ENCODE data around the gene WWC2.

The WWC2 gene

GRCh38 chr4:183095199-183095512 lies 3.9 kb upstream of the WWC2 start:
- Histone ChIP-seq H3K9ac (ENCODE audit: insufficient read length, low read depth) (no peak overlapping the region), H3K4me3 (ENCODE audit: insufficient read length, low read depth) (no peak overlapping the region), H3K4me1 (ENCODE audit: insufficient read depth, insufficient read length) (no peaks in the 10 kb centered on the region), H3K9me3 (ENCODE audit: insufficient read depth, low read length) (no peaks in the 10 kb centered on the region), H3K27me3 (ENCODE audit: insufficient read depth, insufficient read length) (no peaks in the 10 kb centered on the region), H3K36me3 (ENCODE audit: insufficient read depth, insufficient read length, low read length) (no peaks in the 10 kb centered on the region)
- no peak for TF ChIP-seq SUZ12 (IDR thresholded peaks at IDR 0.05; ENCODE audit: extremely low read depth, insufficient read depth, insufficient read length)
- no peak for TF ChIP-seq ZNF274 (IDR thresholded peaks at IDR 0.05; ENCODE audit: low read depth, low read length)
- no peak for TF ChIP-seq YY1 (IDR thresholded peaks at IDR 0.05; ENCODE audit: insufficient read depth, insufficient read length)
- DNase-seq (ENCODE audit: low read depth, low spot score), result no peak

GRCh38 chr4:183096276-183096965 lies 2.6 kb upstream of the WWC2 start:
- Histone ChIP-seq H3K4me3 (ENCODE audit: insufficient read length, low read depth) (no peak overlapping the region), H3K9me3 (ENCODE audit: insufficient read depth, low read length) (no peaks in the 10 kb centered on the region), H3K9ac (ENCODE audit: insufficient read length, low read depth) (no peak overlapping the region), H3K36me3 (ENCODE audit: insufficient read depth, insufficient read length, low read length) (no peaks in the 10 kb centered on the region), H3K4me1 (ENCODE audit: insufficient read depth, insufficient read length) (no peaks in the 10 kb centered on the region), H3K27me3 (ENCODE audit: insufficient read depth, insufficient read length) (no peaks in the 10 kb centered on the region)
- TF ChIP-seq ZNF274 (IDR thresholded peaks at IDR 0.05; ENCODE audit: low read depth, low read length), result no peak
- DNase-seq (ENCODE audit: low read depth, low spot score), result no peak

- H3K4me1 ChIP-seq (ENCODE audit: insufficient read depth, insufficient read length), result no peaks in the 10 kb centered on the region
- no peaks in the 10 kb centered on the region for H3K27me3 ChIP-seq (ENCODE audit: insufficient read depth, insufficient read length)
- H3K4me3 ChIP-seq (ENCODE audit: insufficient read length, low read depth), result peak overlapping the region; percentile 61
- H3K9me3 ChIP-seq (ENCODE audit: insufficient read depth, low read length), result no peaks in the 10 kb centered on the region
- H3K9ac ChIP-seq (ENCODE audit: insufficient read length, low read depth), result peak overlapping the region; percentile 83
- TF ChIP-seq SUZ12 (IDR thresholded peaks at IDR 0.05; ENCODE audit: extremely low read depth, insufficient read depth, insufficient read length), result no peak
- TF ChIP-seq ZNF274 (IDR thresholded peaks at IDR 0.05; ENCODE audit: low read depth, low read length), result no peak
- no peak for TF ChIP-seq YY1 (IDR thresholded peaks at IDR 0.05; ENCODE audit: insufficient read depth, insufficient read length)
- DNase-seq (ENCODE audit: low read depth, low spot score), result no peak
- H3K36me3 ChIP-seq (ENCODE audit: insufficient read depth, insufficient read length, low read length), result no peaks in the 10 kb centered on the region
These were observed 1.6 kb upstream of the WWC2 start for GRCh38 chr4:183097231-183098018.

- TF ChIP-seq ZNF274 (IDR thresholded peaks at IDR 0.05; ENCODE audit: low read depth, low read length) (no peak), YY1 (IDR thresholded peaks at IDR 0.05; ENCODE audit: insufficient read depth, insufficient read length) (no peak), SUZ12 (IDR thresholded peaks at IDR 0.05; ENCODE audit: extremely low read depth, insufficient read depth, insufficient read length) (no peak)
- no peak for DNase-seq (ENCODE audit: low read depth, low spot score)
These were observed 886 bp upstream of the WWC2 start for GRCh38 chr4:183098019-183098722.

GRCh38 chr4:183099537-183100297 lies 660 bp downstream of the WWC2 start:
- no peaks in the 10 kb centered on the region for H3K27me3 ChIP-seq (ENCODE audit: insufficient read depth, insufficient read length)
- H3K36me3 ChIP-seq (ENCODE audit: insufficient read depth, insufficient read length, low read length), result no peaks in the 10 kb centered on the region
- H3K9ac ChIP-seq (ENCODE audit: insufficient read length, low read depth), result peak overlapping the region; percentile 94
- no peak for DNase-seq (ENCODE audit: low read depth, low spot score)
- no peaks in the 10 kb centered on the region for H3K9me3 ChIP-seq (ENCODE audit: insufficient read depth, low read length)
- no peak for TF ChIP-seq SUZ12 (IDR thresholded peaks at IDR 0.05; ENCODE audit: extremely low read depth, insufficient read depth, insufficient read length)
- TF ChIP-seq ZNF274 (IDR thresholded peaks at IDR 0.05; ENCODE audit: low read depth, low read length), result no peak
- TF ChIP-seq YY1 (IDR thresholded peaks at IDR 0.05; ENCODE audit: insufficient read depth, insufficient read length), result no peak
- H3K4me1 ChIP-seq (ENCODE audit: insufficient read depth, insufficient read length), result no peaks in the 10 kb centered on the region
- H3K4me3 ChIP-seq (ENCODE audit: insufficient read length, low read depth), result peak overlapping the region; percentile 69

More at GRCh38 chr4:183098019-183098722, 886 bp upstream of the WWC2 start:
- Histone ChIP-seq H3K4me1 (ENCODE audit: insufficient read depth, insufficient read length) (no peaks in the 10 kb centered on the region), H3K9me3 (ENCODE audit: insufficient read depth, low read length) (no peaks in the 10 kb centered on the region), H3K9ac (ENCODE audit: insufficient read length, low read depth) (peak overlapping the region; percentile 83), H3K36me3 (ENCODE audit: insufficient read depth, insufficient read length, low read length) (no peaks in the 10 kb centered on the region), H3K4me3 (ENCODE audit: insufficient read length, low read depth) (peak overlapping the region; percentile 61), H3K27me3 (ENCODE audit: insufficient read depth, insufficient read length) (no peaks in the 10 kb centered on the region)

- no peaks in the 10 kb centered on the region for H3K27me3 ChIP-seq (ENCODE audit: insufficient read depth, insufficient read length)
- H3K9me3 ChIP-seq (ENCODE audit: insufficient read depth, low read length), result no peaks in the 10 kb centered on the region
- peak overlapping the region; percentile 69 for H3K4me3 ChIP-seq (ENCODE audit: insufficient read length, low read depth)
- H3K36me3 ChIP-seq (ENCODE audit: insufficient read depth, insufficient read length, low read length), result no peaks in the 10 kb centered on the region
- H3K4me1 ChIP-seq (ENCODE audit: insufficient read depth, insufficient read length), result no peaks in the 10 kb centered on the region
- TF ChIP-seq YY1 (IDR thresholded peaks at IDR 0.05; ENCODE audit: insufficient read depth, insufficient read length) (no peak), ZNF274 (IDR thresholded peaks at IDR 0.05; ENCODE audit: low read depth, low read length) (no peak), SUZ12 (IDR thresholded peaks at IDR 0.05; ENCODE audit: extremely low read depth, insufficient read depth, insufficient read length) (no peak)
- no peak for DNase-seq (ENCODE audit: low read depth, low spot score)
- H3K9ac ChIP-seq (ENCODE audit: insufficient read length, low read depth), result peak overlapping the region; percentile 94
These were observed 1.2 kb downstream of the WWC2 start for GRCh38 chr4:183100298-183100599.
